Activated CD8-positive, alpha-beta T cell treated with anti-CD3 and anti-CD28 coated beads, Interleukin-2, amount 10 ng/mL, durations not matched to agents 7 days and 5 days (primary cell): ENCODE measurements around the gene NADSYN1. TPM values are rescaled to one million over a fixed set of nuclear protein-coding genes. Genes with fewer than 3 reads are reported as not detected.
"Not testable (repeated sequence)": the region's sequence is repeated elsewhere in the genome, so short reads cannot be mapped to it uniquely, and the experiment has no call there.

ENCODE experiments used
- ATAC-seq: fragments of 150-1000 bp; cut with Tn5 transposase; one replicate; pipeline ENCODE4 v1.10.0; 2021; ENCODE audit warnings: moderate library complexity
- CTCF ChIA-PET: fragments of 350-600 bp; sonication (Branson Sonifier 250); formaldehyde crosslinking; loops from one replicate; lab custom pipeline; 2021; ENCODE audit warnings: antibody characterized with exemption; lab: Charles Lee
- POLR2A ChIA-PET: fragments of 350-600 bp; sonication (Branson Sonifier 250); formaldehyde crosslinking; loops from one replicate; lab custom pipeline; 2021; ENCODE audit warnings: antibody characterized with exemption; lab: Charles Lee
- DNase-seq: peaks from one replicate; pipeline ENCODE4 v3.0.0-alpha.2; 2020
- H3K27ac Mint-ChIP-seq: one replicate; pipeline ENCODE4 v1.8.0; 2021; ENCODE audit warnings: mild to moderate bottlenecking, mixed read lengths
- H3K27me3 Mint-ChIP-seq: one replicate; pipeline ENCODE4 v1.8.0; 2021; ENCODE audit warnings: low read depth, mixed read lengths
- H3K36me3 Mint-ChIP-seq: one replicate; pipeline ENCODE4 v1.8.0; 2021; ENCODE audit warnings: low read depth, mixed read lengths
- H3K4me1 Mint-ChIP-seq: one replicate; pipeline ENCODE4 v1.8.0; 2021; ENCODE audit warnings: low read depth, mixed read lengths
- H3K4me3 Mint-ChIP-seq: one replicate; pipeline ENCODE4 v1.8.0; 2021; ENCODE audit warnings: mild to moderate bottlenecking, mixed read lengths
- H3K9me3 Mint-ChIP-seq: one replicate; pipeline ENCODE4 v1.8.0; 2022; ENCODE audit warnings: mixed read lengths; ENCODE audit not compliant: insufficient read depth
- total RNA-seq, 2 experiments: library from RNA; stranded (reverse); gene quantifications; one replicate each; pipeline ENCODE4 v1.2.3, GENCODE V29; 2021

Gene NADSYN1
- 100 to 1,000 TPM; 118 to 127 TPM for total RNA-seq

GRCh38 chr11:71453037-71453917, at the start of gene NADSYN1:
NADSYN1 (plus strand) TSS chr11:71453203; CDS start chr11:71453297, 94 bp downstream.
- DNase-seq (peak; percentile 96), ATAC-seq (peak; percentile 73)
- Mint-ChIP-seq H3K4me3 (peak within 1 kb of the TSS; percentile 94), H3K36me3 (peaks cover 41% of the 10 kb centered on the region), H3K27me3 (no peaks in the 10 kb centered on the region), H3K4me1 (peaks cover 55% of the 10 kb centered on the region), H3K27ac (peak within 1 kb of the TSS; percentile 92), H3K9me3 (no peaks in the 10 kb centered on the region)
- CTCF ChIA-PET: interaction anchor here (1.2 kb wide), 1 partner anchor 17 kb away, joined by 3 read pairs; no protein-coding TSS in a partner anchor
- POLR2A ChIA-PET: interaction anchor here (1.1 kb wide), 1 partner anchor 9 kb away, joined by 3 read pairs; no protein-coding TSS in a partner anchor

- ChIA-PET POLR2A (no interaction called here), CTCF (no interaction called here)
- no peaks in the 10 kb centered on the region for H3K9me3 Mint-ChIP-seq
- no peaks in the 10 kb centered on the region for H3K4me1 Mint-ChIP-seq
- ATAC-seq (no peak), DNase-seq (no peak)
- no peak overlapping the region for H3K27ac Mint-ChIP-seq
- H3K36me3 Mint-ChIP-seq: no peaks in the 10 kb centered on the region
- no peak overlapping the region for H3K4me3 Mint-ChIP-seq
- H3K27me3 Mint-ChIP-seq: no peaks in the 10 kb centered on the region
Measured at GRCh38 chr11:71404209-71404608, 48.8 kb upstream of the NADSYN1 start.

- CTCF ChIA-PET: no interaction called here
- no peaks in the 10 kb centered on the region for H3K9me3 Mint-ChIP-seq
- no peaks in the 10 kb centered on the region for H3K36me3 Mint-ChIP-seq
- H3K27ac Mint-ChIP-seq: no peak overlapping the region
- no peak overlapping the region for H3K4me3 Mint-ChIP-seq
- no peaks in the 10 kb centered on the region for H3K4me1 Mint-ChIP-seq
- POLR2A ChIA-PET: no interaction called here
- ATAC-seq: no peak
- DNase-seq: no peak
- H3K27me3 Mint-ChIP-seq: peaks cover 5% of the 10 kb centered on the region
Measured at GRCh38 chr11:71406681-71407080, 46.3 kb upstream of the NADSYN1 start.

GRCh38 chr11:71407356-71407755, 45.6 kb upstream of the NADSYN1 start:
- DNase-seq: no peak
- ChIA-PET CTCF (no interaction called here), POLR2A (no interaction called here)
- H3K4me1 Mint-ChIP-seq: no peaks in the 10 kb centered on the region
- ATAC-seq: no peak
- no peaks in the 10 kb centered on the region for H3K9me3 Mint-ChIP-seq
- no peaks in the 10 kb centered on the region for H3K36me3 Mint-ChIP-seq
- no peak overlapping the region for H3K27ac Mint-ChIP-seq
- H3K4me3 Mint-ChIP-seq: no peak overlapping the region
- peaks cover 5% of the 10 kb centered on the region for H3K27me3 Mint-ChIP-seq

- DNase-seq (no peak), ATAC-seq (no peak)
- Mint-ChIP-seq H3K4me3 (no peak overlapping the region), H3K4me1 (no peaks in the 10 kb centered on the region), H3K27me3 (peaks cover 5% of the 10 kb centered on the region), H3K27ac (no peak overlapping the region), H3K36me3 (no peaks in the 10 kb centered on the region), H3K9me3 (no peaks in the 10 kb centered on the region)
- CTCF ChIA-PET: no interaction called here
- POLR2A ChIA-PET: no interaction called here
Measured at GRCh38 chr11:71408826-71409225, 44.2 kb upstream of the NADSYN1 start.

- ChIA-PET POLR2A (no interaction called here), CTCF (no interaction called here)
- ATAC-seq (no peak), DNase-seq (no peak)
- Mint-ChIP-seq H3K9me3 (no peaks in the 10 kb centered on the region), H3K27ac (no peak overlapping the region), H3K4me1 (no peaks in the 10 kb centered on the region), H3K36me3 (no peaks in the 10 kb centered on the region), H3K4me3 (no peak overlapping the region), H3K27me3 (peaks cover 5% of the 10 kb centered on the region)
Measured at GRCh38 chr11:71410363-71410966, 42.5 kb upstream of the NADSYN1 start.

GRCh38 chr11:71414645-71415044, 38.4 kb upstream of the NADSYN1 start:
- Mint-ChIP-seq H3K27ac (no peak overlapping the region), H3K27me3 (peaks cover 7% of the 10 kb centered on the region), H3K36me3 (no peaks in the 10 kb centered on the region), H3K4me3 (no peak overlapping the region), H3K4me1 (peaks cover 5% of the 10 kb centered on the region), H3K9me3 (no peaks in the 10 kb centered on the region)
- ChIA-PET POLR2A (no interaction called here), CTCF (no interaction called here)
- no peak for ATAC-seq
- no peak for DNase-seq

- DNase-seq (no peak), ATAC-seq (no peak)
- Mint-ChIP-seq H3K27ac (no peak overlapping the region), H3K4me3 (no peak overlapping the region), H3K27me3 (peaks cover 2% of the 10 kb centered on the region), H3K4me1 (peaks cover 5% of the 10 kb centered on the region), H3K9me3 (no peaks in the 10 kb centered on the region), H3K36me3 (no peaks in the 10 kb centered on the region)
- ChIA-PET POLR2A (no interaction called here), CTCF (no interaction called here)
Measured at GRCh38 chr11:71418643-71419042, 34.4 kb upstream of the NADSYN1 start.

GRCh38 chr11:71420455-71421241, 32.4 kb upstream of the NADSYN1 start:
- Mint-ChIP-seq H3K27ac (no peak overlapping the region), H3K36me3 (no peaks in the 10 kb centered on the region), H3K4me3 (no peak overlapping the region), H3K9me3 (no peaks in the 10 kb centered on the region), H3K4me1 (peaks cover 5% of the 10 kb centered on the region), H3K27me3 (peaks cover 2% of the 10 kb centered on the region)
- ChIA-PET CTCF (no interaction called here), POLR2A (no interaction called here)
- DNase-seq (peak; percentile 51), ATAC-seq (no peak)

GRCh38 chr11:71421392-71421950, 31.5 kb upstream of the NADSYN1 start:
- no peaks in the 10 kb centered on the region for H3K9me3 Mint-ChIP-seq
- peaks cover 5% of the 10 kb centered on the region for H3K4me1 Mint-ChIP-seq
- no peak for ATAC-seq
- DNase-seq: no peak
- H3K36me3 Mint-ChIP-seq: no peaks in the 10 kb centered on the region
- ChIA-PET CTCF (no interaction called here), POLR2A (no interaction called here)
- no peak overlapping the region for H3K4me3 Mint-ChIP-seq
- no peak overlapping the region for H3K27ac Mint-ChIP-seq
- H3K27me3 Mint-ChIP-seq: peaks cover 2% of the 10 kb centered on the region

- H3K27me3 Mint-ChIP-seq, CTCF ChIA-PET: not testable (repeated sequence)
Measured at GRCh38 chr11:71422318-71422717, 30.7 kb upstream of the NADSYN1 start.

More at GRCh38 chr11:71422318-71422717, 30.7 kb upstream of the NADSYN1 start:
- H3K4me3 Mint-ChIP-seq, H3K27ac Mint-ChIP-seq, H3K9me3 Mint-ChIP-seq, H3K36me3 Mint-ChIP-seq, H3K4me1 Mint-ChIP-seq, DNase-seq, ATAC-seq, POLR2A ChIA-PET: not testable (repeated sequence)
